IPS-NIHi7 (cell line): ENCODE results near the gene BCL7A.

Experiments used
- DNase-seq: peaks from one replicate; pipeline ENCODE4 v3.0.0; 2012; ENCODE audit warnings: mixed read lengths; ENCODE audit errors: extremely low spot score

The BCL7A gene

DNA sequence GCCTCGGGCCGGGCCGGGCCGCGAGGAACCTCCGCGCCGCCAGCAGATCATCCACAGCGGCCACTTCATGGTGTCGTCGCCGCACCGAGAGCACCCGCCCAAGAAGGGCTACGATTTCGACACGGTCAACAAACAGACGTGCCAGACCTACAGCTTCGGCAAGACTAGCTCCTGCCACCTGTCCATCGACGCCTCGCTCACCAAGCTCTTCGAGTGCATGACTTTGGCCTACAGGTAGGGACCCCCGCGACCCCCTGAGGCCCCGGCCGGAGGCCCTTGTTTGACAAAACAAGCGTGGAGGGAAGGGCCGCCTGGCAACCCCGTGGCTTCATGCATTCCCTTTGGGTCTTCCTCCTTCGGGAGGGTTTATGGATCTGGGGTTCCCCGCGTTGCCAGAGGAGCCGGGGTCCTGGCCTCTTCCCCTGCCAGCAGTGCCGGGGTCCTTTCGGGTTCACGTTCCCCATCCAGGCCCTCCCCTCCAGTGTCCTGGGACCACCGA lies 57.4 kb downstream of the BCL7A start:
- no peak for DNase-seq

DNA sequence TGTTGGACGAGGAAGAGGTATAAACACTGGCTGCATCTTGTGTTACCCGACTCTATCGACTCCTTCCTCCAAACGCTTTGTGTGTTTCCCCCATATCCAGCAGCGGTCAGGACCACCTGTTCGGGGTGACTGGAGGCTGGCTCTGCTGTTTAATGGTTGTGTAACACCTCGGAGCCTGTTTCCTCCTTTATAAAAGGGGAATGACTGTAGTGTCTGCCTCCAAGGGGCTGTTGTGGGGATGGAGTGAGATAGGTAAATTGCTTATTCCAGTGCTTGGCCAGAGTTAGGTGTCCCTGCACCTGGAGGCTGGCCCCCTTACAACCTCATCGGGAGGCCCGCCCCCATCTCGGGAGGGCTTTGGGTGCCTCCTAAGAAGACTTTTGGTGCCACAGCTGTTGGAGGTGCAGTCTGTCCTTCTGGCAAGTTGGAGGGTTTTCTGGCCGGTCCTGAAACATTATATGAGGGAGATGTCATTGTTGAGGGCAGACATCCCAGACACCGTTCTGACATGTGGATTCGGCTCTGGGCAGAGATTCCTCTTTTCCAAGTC lies 57.9 kb downstream of the BCL7A start:
- DNase-seq: no peak

GRCh38 chr12:122080149-122081082 lies 58.7 kb downstream of the BCL7A start:
- DNase-seq: no peak

- DNase-seq: no peak
These were observed 59.5 kb downstream of the BCL7A start for GRCh38 chr12:122081083-122081696.

GRCh38 chr12:122081697-122082221 lies 60.1 kb downstream of the BCL7A start:
- DNase-seq: no peak

DNA sequence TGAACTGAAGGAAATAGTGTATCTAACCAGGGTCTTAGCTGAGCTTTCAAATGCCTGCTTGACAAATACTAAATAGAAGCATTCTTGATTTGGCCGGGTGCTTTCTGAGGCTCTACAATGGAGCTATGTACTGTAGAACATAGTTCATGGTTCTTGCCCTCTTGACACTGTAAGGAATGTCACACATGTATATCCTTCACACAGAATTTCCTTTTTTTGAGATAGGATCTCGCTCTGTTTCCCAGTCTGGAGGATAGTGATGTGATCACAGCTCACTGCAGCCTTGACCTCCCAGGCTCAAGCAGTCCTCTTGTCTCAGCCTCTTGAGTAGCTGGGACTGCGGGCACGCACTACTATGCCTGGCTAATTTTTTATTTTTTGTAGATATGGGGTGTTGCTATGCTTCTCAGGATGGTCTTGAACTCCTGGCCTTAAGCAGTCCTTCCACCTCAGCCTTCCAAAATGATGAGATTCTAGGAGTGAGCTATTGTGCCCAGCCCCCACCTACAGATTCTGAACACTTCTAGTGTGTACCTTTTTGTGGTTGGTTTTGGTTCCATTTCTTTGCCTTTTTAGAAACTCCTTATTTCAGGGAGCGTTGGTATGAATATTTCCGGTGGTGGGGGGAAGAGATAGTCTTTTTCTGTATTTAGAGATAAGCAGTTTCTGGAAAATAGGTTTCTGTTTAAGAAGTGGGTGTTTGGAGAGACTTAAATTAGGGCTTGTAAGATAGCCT lies 61.1 kb downstream of the BCL7A start:
- no peak for DNase-seq

- no peak for DNase-seq
These were observed 63.2 kb downstream of the BCL7A start for GRCh38 chr12:122084857-122085405.

DNA sequence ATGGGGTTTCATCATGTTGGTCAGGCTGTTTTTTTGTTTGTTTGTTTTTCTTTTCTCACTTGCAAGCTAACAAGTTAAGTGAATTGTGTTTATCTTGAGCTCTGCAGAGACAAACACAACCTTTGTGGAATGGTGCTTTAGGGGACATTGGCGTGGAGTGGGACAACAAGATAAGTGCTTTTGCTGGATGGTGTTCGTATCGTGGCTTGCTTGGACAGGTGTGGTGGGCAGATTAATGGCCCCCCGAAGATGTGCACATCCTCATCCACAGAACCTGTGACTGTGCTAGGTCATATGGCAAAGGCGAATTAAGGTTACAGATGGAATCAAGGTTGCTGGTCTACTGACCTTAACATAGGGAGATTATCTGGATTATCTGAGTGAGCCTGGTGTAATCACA lies 63.9 kb downstream of the BCL7A start:
- no peak for DNase-seq

- no peak for DNase-seq
These were observed 64.4 kb downstream of the BCL7A start for GRCh38 chr12:122086116-122086515.

- DNase-seq: no peak
These were observed 65.1 kb downstream of the BCL7A start for GRCh38 chr12:122086641-122087285.

- DNase-seq: no peak
These were observed 65.9 kb downstream of the BCL7A start for GRCh38 chr12:122087431-122088178.

DNA sequence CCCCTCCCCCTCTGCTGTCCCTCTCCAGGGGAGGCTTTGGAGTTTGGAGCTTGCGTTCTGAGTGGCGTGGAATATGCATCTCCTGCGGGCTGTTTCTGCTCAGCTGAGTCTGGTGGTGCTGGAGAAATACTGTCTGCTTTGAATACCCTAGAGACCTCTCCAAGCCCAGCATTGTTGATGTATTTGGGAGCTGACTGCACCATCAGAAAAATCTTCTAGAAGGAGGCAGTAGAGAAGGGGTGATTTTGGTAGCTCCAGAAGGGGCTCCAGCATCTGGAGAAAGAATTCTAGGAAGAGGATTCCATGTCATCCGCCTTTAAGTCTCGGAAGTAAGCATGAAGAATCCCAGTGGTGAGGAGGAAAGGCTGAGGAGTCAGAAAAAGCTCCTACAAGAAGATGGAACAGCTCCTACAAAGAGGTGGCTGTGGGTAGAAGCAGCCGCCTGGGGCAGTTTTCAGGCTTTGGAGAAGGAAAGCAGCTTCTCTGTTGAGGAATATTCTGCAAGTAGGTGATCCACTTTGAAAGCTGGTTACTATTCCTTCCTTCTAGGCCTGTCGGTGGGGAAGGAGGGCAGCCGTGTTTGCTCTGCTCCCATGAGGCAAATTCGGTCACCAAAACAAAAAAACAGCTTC lies 66.6 kb downstream of the BCL7A start:
- DNase-seq: no peak

- DNase-seq: no peak
These were observed 67.4 kb downstream of the BCL7A start for GRCh38 chr12:122089077-122089476.

GRCh38 chr12:122090759-122091515 lies 69.3 kb downstream of the BCL7A start:
- DNase-seq: no peak

GRCh38 chr12:122093098-122093883 lies 71.6 kb downstream of the BCL7A start:
- DNase-seq: no peak

DNA sequence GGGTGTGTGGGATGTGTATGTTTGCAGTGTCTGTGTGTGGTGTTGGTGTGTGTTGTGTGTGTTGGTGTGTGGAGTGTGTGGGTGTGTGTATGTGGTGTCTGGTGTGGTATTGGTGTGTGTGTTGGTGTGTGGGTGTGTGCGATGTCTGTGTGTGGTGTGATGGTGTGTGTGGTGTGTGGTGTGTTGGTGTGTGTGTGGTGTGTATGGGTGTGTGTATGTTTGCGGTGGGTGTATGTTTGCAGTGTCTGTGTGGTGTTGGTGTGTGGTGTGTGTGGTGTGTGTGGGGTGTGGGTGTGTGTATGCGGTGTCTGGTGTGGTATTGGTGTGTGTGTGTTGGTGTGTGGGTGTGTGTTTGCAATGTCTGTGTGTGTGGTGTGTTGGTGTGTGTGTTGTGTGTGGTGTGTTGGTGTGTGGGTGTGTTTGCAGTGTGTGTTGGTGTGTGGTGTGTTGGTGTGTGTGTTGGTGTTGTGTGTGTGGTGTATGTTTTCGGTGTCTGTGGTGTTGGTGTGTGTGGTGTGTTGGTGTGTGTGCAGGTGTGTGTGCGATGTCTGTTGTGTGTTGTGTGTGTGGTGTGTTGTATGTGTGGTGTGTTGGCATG lies 72.6 kb downstream of the BCL7A start:
- DNase-seq: no peak

GRCh38 chr12:122094735-122095631 lies 73.3 kb downstream of the BCL7A start:
- DNase-seq: no peak
